Upper lobe of left lung (tissue), 4 donors: ENCODE data around the gene DLG2.

Source experiments
- CTCF ChIP-seq, 6 experiments: fragments of 450-650 bp in 4 of 6; fragments of 200-600 bp in 2 of 6; sonication (generic) in 2 of 6; IDR thresholded peaks; one replicate each; pipeline ENCODE4 v1.5.1; 2016 to 2019; ENCODE audit warnings: antibody characterized with exemption in 6 of 6
- POLR2A ChIP-seq, 4 donors: fragments of 450-650 bp; IDR thresholded peaks; one replicate each; pipeline ENCODE4 v1.5.1; 2016 to 2017; ENCODE audit warnings: antibody characterized with exemption in 4 of 4, mild to moderate bottlenecking in 2 of 4
- POLR2AphosphoS5 ChIP-seq, 2 donors: sonication (generic); formaldehyde crosslinking; IDR thresholded peaks; one replicate each; pipeline ENCODE4 v1.5.1; 2017; ENCODE audit warnings: antibody characterized with exemption in 2 of 2

GRCh38 chr11:84480131-84480530, 1147.0 kb downstream of the DLG2 start:
- no peak for TF ChIP-seq CTCF (IDR thresholded peaks at IDR 0.05)
- TF ChIP-seq POLR2A (IDR thresholded peaks at IDR 0.05): no peak
- no peak for TF ChIP-seq POLR2AphosphoS5 (IDR thresholded peaks at IDR 0.05)
